Head of caudate nucleus (tissue), 42 donors: ENCODE results near the gene LTBP2.
A peak's percentile ranks its signal among the peaks of the same experiment; 100 is the strongest.

Source experiments
- DNase-seq, 42 donors: peaks; one replicate each; pipeline versions ENCODE4 v3.0.0 to v3.0.0-alpha.2; 2020 to 2021; ENCODE audit warnings: mixed read lengths in 7 of 42
- intact Hi-C: fragments of 100-400 bp; cut with DNase I; formaldehyde crosslinking; loops from one replicate; pipeline ENCODE4 v1.15.0; 2022

The LTBP2 gene

DNA sequence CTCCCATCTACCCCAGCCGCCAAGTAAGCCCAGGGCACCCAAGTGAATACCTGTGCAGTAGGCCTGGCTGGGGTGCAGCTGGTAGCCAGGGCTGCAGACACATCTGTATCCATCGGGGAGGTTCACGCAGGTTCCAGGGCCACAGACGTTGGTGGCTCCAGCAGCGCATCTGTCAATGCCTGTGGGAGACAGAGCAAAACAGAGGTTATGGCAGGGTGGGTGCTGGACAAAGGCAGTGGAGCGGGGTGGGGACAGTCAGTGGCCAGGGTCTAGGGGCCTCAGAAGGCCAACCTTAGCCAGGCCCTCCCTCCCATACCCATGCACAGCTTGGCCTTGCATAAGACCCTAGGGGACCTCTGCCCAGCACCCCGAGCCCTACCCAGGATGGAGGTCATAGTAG is 89.3 kb downstream of the LTBP2 start:
- intact Hi-C loops: no loop called here
- DNase-seq: no peak

DNA sequence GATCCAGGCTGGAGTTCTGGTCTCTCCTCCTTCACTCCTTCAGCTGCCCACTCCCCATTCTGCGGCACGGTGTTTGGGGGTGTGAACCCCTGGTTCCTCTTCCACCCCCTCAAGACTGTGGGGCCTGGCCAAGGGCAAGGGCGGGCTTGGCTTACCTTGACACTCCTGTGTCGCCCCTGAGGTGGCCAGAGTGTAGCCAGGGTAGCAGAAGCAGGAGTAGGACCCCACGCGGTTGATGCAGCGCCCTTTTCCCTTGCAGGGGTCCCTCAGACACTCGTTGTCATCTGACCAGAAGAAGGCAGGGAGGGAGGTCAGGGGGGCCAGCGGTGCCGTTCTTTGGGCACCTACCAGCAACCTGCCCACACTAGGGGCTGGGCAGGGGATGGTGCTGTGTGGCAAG is 90.3 kb downstream of the LTBP2 start:
- intact Hi-C loops: no loop called here
- no peak for DNase-seq

DNA sequence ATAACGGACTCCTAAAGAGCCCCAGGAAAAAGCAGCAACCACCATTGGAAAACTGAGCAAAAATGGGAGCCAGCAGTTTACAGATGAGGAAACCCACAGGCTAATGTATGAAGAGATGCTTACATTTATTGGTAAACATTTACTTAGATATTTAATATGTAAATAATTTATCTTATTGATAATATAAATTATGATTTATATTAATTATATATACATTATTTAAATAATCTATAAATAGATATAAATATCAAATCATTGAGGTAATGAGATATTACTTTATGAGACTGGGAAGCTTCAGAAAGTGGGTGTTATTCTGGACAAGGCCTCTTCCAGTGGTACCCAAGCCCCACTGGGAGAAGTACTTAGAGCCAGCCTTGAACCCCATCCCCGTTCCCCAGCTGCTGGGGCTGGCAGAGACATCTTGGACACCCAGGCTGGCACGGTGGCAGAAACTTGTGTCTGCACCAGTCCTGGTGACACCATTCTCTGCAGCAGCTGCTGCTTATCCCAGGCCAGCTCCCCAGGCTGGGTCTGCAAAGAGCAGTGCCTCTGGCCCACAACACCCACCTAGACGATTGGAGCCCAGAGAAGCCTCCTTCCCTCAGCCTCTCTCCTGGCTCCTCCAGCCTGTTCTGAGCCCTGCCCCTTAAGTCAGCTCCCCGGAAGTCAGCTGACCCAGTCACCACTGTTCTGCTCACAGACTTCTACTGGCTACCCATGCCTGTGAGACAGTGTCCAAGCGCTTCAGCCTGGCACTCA is 92.5 kb downstream of the LTBP2 start:
- intact Hi-C loops: no loop called here
- DNase-seq: no peak

DNA sequence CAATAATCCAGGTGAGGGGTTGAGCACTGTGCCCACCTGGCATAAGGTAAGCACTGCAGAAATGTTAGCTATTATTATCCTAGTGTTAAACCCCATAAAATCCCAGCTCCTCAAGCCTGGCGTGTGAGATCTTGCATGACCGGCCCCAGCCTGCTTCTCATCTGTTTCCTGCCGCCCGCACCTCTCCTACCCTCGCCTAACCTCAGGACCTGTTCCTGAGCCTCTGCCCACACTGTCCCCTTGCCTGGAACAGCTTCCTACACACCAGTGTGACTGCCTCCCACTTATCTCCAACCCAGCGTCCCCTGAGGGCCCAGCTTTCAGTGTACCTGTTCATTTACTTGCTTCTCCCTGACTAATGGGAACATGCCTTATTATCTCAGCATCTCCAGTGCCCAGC is 93.8 kb downstream of the LTBP2 start:
- intact Hi-C loops: no loop called here

DNA sequence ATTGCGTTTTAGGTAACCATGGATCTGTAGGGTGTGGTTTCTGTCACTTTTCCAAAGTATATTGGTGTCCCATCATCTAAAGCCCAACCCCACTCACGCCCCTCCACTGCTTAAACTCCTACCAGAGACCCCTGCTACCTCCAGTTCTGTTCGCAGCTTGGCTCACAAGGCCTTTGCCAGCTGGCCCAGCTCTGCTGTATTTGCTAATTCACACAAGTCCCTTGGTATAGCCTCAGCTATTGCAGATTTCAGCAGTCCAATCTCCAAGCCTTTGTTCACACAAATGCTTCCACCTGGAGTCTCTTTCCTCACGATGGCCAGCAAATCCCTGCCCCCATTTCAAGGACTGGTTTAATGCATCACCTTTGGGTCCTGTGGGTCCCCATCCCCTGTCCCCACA is 94.3 kb downstream of the LTBP2 start:
- intact Hi-C loops: no loop called here

More for the DNA sequence above, 93.8 kb downstream of the LTBP2 start:
- no peak for DNase-seq

DNA sequence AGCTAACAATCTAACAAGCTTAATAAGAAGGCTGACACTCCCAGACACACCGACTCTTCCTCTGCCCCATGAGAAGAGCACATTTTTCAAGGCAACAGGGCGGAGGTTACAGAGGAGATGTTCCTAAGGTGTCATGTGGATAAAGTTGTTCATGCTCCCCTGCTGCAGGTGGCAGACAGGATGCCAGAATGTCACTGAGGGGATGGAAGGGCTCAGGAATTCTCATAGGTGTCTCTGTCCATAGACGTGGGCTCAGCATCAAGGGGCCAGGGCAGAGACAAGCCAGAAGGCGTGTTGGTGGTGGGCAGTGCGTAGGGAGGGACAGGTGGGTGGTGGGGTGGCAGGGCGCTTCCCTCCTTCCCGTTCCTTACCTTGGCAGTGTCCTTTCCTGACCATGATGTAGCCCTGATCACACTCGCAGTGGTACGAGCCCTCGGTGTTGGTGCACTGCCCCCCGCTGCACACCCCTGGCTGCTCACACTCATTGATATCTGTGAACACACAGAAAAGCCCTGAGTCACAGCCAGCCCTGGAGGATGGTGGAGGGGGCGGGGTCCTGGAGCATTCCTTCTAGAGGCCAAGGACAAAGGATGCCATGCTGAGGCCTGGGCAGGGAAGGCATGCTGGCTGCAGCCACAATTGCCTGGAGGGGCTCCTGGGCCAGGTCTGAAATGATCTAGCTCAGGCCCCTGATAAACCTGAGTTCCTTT is 95.4 kb downstream of the LTBP2 start:
- intact Hi-C loops: no loop called here
- DNase-seq: no peak

More for the DNA sequence above, 94.3 kb downstream of the LTBP2 start:
- no peak for DNase-seq

DNA sequence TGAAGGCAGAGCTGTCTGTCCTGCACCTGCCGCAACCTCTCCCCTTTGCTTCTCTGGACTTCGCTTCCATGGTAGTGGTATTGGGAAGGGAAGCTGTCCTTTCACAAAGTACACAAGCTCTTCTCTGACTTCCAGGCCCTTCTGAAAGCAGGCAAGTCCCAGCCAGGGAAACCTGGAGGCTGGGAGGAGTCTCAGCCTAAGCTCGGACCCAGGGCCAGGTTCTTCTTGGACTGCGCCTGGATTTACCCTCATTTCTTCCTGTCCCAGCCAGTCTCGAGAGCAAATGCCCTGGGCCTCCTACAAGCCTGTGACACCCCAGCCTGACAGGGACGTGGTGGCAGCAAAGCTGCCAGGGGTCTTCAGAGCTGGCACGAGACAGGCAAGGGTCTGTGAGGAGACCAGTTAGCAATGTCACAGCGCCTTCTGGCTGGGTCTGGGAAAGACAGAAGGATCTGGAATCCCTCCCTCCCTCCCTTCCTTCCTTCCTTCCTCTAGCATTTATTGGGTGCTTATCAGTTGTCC is 96.1 kb downstream of the LTBP2 start:
- intact Hi-C loops: no loop called here
- DNase-seq: no peak

DNA sequence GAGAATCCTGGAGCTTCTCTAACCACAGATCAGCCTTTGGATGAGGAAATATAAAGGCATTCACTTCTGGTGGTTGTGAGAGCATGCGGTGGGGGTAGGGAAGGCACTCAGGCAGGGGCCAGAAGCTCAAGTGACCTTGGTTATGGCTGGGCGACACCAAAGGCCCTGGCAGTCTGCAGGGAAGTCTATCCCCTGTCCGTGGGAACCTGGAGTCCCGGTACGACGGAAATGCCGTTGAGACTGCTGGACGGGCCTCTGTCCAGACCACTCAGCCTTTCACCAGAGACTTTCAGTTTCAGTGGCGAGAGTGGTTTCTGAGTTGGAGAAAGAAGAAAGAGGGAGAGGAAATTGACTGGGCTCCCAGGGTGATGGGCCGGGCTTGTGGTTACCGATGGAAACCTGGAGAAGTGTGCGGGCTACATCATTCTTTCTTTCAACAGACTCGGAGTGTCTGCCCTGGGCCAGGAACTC is 97.5 kb downstream of the LTBP2 start:
- intact Hi-C loops: no loop called here
- DNase-seq: peak in 14 of 42 donors; percentile 12 to 71 (median 35)

DNA sequence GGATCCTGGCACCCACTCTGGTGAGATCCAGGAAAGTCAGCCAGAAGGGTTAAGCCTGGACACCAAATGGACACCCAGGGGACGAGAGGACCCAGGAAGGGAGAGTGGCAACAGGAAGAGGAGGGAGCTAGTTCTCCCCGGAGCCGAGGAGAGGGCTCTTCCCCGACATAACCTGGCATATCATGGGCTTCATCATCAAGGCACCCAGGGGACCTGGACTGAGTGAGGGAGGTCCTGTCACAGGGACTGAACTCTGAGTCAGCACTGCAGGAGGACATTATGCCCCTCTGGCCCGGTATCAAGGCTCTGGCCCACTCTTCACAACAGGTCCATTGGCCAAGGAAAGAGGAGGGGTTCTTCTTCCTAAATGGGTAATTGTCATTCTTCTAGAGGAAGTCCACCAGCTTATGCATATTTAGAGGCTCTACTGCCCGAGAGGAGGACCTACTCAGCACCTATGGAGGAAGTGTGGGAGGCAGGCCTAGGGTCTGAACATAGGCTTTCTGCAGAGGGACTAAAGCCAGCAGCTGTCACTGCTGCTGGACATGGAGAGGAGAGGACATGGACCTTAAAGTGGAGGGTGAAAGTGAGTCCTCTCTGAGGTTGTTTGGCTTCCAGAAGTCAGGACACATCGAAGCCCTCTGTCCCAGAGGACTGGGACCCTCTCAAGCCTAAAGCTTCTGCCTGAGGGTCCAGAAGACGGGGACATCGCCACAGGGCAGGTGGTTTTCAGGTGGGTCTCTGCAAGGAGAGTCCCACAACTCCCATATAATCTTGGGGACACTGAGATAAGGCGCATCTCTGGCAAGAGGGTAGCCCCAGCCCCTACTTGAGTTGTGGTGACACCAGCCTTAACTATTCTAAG is 99.8 kb downstream of the LTBP2 start:
- intact Hi-C loops: no loop called here
- no peak for DNase-seq

DNA sequence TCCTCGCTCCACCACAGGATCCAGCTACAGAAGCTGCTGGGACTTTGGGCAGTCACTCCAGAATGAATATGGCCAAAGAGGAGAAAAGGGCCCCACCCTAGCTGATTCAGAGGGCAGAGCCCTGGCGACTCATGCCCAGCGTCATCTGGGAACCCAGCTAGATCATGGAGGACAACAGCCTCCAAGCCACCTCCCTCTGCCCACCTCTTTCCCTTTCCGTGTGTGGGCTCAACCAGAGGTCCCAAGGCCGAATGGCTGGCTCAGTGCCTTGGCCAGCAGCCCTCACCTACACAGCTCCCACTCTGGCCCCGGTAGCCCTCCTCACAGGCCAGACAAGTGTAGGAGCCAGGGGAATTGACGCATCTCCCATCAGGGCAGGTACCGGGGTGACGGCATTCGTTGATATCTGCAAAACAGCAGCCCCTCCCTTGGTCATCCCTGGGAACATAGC is 101.1 kb downstream of the LTBP2 start:
- intact Hi-C loops: no loop called here
- no peak for DNase-seq

DNA sequence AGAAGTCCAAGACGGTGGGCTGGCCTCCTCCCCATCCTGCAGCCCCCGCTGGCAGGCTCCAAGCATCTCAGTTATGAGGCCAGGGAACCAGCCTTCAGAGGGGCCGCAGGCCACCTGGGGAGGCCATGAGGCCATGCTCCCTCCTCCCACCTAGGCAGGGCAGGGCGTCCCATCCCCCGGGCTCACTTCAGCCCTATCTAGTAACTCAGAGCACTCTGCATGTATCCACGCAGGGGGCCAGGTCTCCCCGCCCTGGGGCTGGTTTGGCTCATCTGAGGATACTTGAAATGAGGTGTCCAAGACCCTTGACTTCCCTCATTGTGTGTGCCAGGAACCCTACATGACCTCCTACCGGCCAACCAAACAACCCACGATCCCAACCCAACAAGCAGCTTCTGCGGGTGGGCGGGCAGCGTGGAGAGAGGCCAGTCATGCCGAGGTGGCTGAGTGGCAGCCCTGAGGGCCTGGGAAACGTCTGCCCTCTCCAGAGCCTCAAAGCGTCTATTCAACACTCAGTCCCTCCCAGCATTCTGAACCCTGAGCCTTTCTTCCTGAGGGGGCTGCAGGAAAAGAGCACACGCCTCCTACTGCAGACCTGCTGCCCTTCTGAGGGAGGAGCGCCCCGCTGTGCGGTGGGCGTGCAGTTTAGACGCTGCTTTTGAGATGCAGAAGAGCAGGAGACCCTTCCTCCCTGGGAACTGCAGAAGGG is 101.7 kb downstream of the LTBP2 start:
- intact Hi-C loops: no loop called here
- no peak for DNase-seq

DNA sequence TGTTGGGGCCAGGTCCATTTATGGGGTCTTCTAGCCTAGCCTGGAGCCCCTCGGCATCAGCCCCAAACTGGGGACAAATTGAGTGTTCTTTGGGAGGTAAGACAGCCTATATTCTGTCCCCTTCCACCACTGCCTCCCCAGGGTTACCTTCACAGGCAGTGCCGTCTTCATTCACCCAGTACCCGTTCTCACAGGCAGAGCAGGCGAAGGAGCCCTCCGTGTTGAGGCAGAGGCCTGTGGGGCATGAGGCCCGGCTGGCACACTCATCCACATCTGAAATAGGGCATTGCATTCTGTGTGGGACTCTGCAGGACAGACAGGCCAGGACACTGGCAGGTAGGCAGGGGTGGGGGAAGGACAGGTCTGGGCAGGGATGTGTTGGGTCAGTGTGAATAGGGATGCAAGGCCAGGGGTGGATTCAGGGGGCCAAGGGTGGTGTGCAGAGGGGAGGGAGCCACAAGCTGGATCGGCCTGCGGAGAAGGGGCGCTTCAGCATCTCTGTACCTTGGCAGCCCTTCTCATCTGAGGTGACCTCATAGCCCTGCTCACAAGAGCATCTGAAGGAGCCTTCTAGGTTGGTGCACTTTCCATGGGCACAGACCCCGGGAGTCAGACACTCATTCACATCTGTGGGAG is 102.3 kb downstream of the LTBP2 start:
- intact Hi-C loops: no loop called here
- peak in 1 of 42 donors; percentile 5 for DNase-seq

DNA sequence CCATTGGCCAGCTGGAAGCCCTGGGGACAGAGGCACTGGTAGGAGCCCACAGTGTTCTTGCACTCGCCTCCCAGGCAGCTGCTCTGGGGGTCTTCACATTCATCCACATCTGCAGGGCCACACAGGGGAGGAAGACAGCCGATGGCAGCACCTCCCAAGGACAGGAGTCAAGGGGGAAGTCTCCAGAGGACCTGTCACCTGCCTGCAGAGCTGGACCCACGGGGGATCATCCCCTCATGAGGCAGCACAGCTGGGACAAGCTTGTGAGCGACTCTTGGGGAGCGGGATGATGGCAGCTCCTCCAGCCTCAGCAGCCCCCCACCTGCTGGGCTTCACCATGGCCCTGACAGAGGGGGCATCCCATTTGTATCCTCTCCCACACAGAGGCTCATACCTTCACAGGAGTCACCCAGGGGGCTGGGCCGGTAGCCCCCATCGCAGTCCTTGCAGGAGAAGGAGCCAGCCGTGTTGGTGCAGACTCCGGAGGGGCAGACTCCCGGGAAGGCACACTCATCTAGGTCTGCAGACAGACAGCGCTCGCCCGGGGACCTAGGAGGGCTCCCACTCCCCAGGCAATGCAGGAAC is 103.1 kb downstream of the LTBP2 start:
- intact Hi-C loops: no loop called here
- DNase-seq: peak in 1 of 42 donors; percentile 13

DNA sequence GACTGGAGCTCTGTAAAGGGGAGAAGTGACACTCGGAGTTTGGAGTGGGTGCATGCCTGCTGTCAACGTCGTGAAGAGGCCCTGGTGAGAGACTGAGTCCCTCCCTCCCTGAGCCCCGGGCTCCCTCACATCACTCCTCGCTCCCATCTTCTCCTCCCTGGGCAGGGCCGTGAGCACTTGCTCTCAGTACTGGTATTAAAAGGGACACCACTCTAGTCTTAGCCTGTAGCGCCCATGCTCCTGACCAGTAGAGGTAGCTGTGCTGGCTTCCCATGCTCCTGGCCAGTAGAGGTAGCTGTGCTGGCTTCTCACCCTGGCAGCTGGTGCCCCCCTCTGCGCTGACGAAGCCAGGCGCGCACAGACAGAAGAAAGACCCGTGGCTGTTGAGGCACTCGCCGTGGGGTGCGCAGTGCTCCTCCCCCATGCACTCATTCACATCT is 103.7 kb downstream of the LTBP2 start:
- peak in 1 of 42 donors; percentile 22 for DNase-seq
- intact Hi-C loops: no loop called here

DNA sequence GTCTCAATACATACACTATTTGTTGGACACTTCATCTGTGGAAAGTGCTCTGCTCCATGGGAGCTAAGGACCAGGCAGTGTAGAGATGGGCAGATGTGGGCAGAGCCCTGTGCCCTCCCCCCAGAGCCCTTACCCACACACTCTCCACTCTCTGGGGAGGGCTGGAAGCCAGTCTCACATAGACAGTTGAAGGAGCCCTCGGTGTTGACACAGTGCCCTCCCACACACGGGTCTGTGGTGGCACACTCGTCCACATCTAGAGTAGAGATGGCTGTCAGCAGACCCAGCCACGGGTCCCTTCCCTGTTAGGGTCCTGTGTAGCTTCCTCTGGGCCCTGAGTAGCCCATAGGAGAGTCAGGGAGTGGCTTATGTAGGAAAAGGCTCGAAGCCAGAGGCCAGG is 104.2 kb downstream of the LTBP2 start:
- DNase-seq: peak in 3 of 42 donors; percentile 0 to 17 (median 15)
- intact Hi-C loops: no loop called here

DNA sequence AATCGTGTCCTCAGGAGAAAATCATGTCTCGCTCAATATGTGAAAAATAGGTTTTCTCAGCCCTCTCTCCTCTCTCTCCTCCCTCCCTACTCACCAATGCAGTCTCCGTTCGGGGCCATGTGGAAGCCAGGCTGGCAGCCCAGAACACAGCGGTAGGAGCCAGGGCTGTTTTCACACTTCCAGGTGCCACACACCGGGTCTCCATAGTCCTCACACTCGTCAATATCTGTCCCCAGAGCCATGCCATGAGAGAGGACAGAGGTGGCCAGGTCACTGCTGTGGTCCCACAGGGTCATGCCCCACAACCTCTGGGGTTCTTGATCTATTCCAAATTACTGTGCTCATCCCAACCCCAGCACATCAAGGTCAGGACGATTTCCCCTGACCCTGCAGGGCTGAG is 105.0 kb downstream of the LTBP2 start:
- intact Hi-C loops: no loop called here
- peak in 2 of 42 donors; percentile 9 to 31 for DNase-seq

DNA sequence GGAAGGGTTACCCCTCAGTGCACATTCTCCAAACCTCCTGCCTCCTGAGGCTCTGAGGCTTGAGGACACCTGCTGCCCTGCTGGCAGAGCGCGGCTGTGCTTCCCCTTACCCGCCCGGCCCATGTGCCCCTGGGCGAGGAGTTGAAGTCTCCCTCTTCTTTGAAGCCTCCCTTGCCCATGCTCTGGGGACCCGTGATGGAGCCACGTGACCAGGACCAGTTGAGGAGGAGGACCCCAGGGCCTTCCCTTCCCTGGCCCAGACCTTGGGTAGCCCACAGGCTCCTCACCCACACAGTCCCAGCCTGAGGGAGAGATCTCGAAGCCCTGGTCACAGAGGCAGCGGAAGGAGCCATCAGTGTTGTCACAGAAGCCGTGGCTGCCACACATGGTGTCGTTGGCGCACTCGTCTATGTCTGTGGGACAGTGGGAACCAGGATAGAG is 105.6 kb downstream of the LTBP2 start:
- DNase-seq: peak in 4 of 42 donors; percentile 4 to 23 (median 14)
- intact Hi-C loops: no loop called here

DNA sequence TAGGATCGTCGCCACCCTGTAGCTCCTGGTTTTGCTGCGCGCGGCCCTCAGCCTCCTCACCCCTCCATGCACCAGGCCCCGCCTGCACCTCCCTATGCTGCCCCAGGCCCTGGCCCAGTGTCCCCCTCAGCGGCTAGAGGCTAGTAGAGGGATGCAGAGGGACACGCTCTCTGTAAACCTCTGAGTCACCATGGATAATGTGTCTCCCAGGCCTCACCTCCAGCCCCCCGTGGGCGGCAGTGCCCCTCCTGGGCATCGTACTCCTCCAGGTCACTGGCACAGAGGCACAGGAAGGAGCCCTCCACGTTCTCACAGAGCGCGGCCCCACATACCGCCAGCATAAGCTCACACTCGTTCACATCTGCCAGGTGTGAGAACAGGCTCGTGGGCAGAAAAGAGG is 106.2 kb downstream of the LTBP2 start:
- intact Hi-C loops: no loop called here
- DNase-seq: peak in 4 of 42 donors; percentile 6 to 26 (median 16)
